Osteoblast (primary cell): ENCODE measurements around the gene PLCXD3. TPM values are rescaled to one million over a fixed set of nuclear protein-coding genes. Genes with fewer than 3 reads are reported as not detected.

Experiments used
- DNase-seq: peaks from one replicate; pipeline ENCODE4 v3.0.0; 2011; ENCODE audit warnings: low spot score, mixed read lengths; ENCODE audit not compliant: insufficient read length; ENCODE audit errors: missing footprints
- H2AFZ ChIP-seq: 2 replicates; pipeline ENCODE4 v1.6.0; 2011; ENCODE audit warnings: mild to moderate bottlenecking, low read length
- H3K27ac ChIP-seq: 2 replicates; pipeline ENCODE4 v1.5.1; 2011; ENCODE audit warnings: mild to moderate bottlenecking, low read depth, low read length, moderate library complexity
- H3K27me3 ChIP-seq: 2 replicates; pipeline ENCODE4 v1.6.0; 2012; ENCODE audit warnings: mild to moderate bottlenecking, control low read depth, inconsistent platforms, low read length, moderate library complexity; ENCODE audit not compliant: insufficient read depth
- H3K36me3 ChIP-seq: 2 replicates; pipeline ENCODE4 v1.5.1; 2011; ENCODE audit warnings: mild to moderate bottlenecking, low read length, control low read depth, moderate library complexity; ENCODE audit not compliant: insufficient read depth
- H3K4me1 ChIP-seq: 2 replicates; pipeline ENCODE4 v1.5.1; 2011; ENCODE audit warnings: mild to moderate bottlenecking, low read length, control low read depth, moderate library complexity; ENCODE audit not compliant: insufficient read depth
- H3K4me2 ChIP-seq: 2 replicates; pipeline ENCODE4 v1.6.0; 2011; ENCODE audit warnings: mild to moderate bottlenecking, low read length; ENCODE audit not compliant: insufficient read depth
- H3K4me3 ChIP-seq: fragments of 200-600 bp; sonication (generic); 3 replicates; pipeline ENCODE4 v1.5.1; 2012; ENCODE audit warnings: mild to moderate bottlenecking, low read length, inconsistent platforms; ENCODE audit not compliant: insufficient read depth
- H3K79me2 ChIP-seq: 2 replicates; pipeline ENCODE4 v1.6.0; 2012; ENCODE audit warnings: mild to moderate bottlenecking, low read length, control low read depth, inconsistent platforms; ENCODE audit not compliant: insufficient read depth
- H3K9me3 ChIP-seq: 2 replicates; pipeline ENCODE4 v1.5.1; 2011; ENCODE audit warnings: low read depth, low read length, control low read depth
- H4K20me1 ChIP-seq: 2 replicates; pipeline ENCODE4 v1.6.0; 2012; ENCODE audit warnings: mild to moderate bottlenecking, low read length, control low read depth; ENCODE audit not compliant: insufficient read depth
- total RNA-seq: library from RNA; depleted of rRNA; stranded (reverse); fragments of >200 nt; gene quantifications from 2 replicates; pipeline ENCODE4 v1.2.3, GENCODE V29; 2012
- TF ChIP-seq, protein P1 (sequence below): IDR thresholded peaks from 2 replicates; pipeline ENCODE4 v1.5.1; 2011; ENCODE audit warnings: mild to moderate bottlenecking, low read depth, low read length, moderate library complexity; ENCODE audit errors: extremely low read depth

Gene PLCXD3
- total RNA-seq, 1 donor = 0.36 TPM

- H3K9me3 ChIP-seq = no peaks in the 10 kb centered on the region
- H4K20me1 ChIP-seq = no peaks in the 10 kb centered on the region
- TF ChIP-seq, protein P1, sequence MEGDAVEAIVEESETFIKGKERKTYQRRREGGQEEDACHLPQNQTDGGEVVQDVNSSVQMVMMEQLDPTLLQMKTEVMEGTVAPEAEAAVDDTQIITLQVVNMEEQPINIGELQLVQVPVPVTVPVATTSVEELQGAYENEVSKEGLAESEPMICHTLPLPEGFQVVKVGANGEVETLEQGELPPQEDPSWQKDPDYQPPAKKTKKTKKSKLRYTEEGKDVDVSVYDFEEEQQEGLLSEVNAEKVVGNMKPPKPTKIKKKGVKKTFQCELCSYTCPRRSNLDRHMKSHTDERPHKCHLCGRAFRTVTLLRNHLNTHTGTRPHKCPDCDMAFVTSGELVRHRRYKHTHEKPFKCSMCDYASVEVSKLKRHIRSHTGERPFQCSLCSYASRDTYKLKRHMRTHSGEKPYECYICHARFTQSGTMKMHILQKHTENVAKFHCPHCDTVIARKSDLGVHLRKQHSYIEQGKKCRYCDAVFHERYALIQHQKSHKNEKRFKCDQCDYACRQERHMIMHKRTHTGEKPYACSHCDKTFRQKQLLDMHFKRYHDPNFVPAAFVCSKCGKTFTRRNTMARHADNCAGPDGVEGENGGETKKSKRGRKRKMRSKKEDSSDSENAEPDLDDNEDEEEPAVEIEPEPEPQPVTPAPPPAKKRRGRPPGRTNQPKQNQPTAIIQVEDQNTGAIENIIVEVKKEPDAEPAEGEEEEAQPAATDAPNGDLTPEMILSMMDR = no peak
- H3K36me3 ChIP-seq = no peaks in the 10 kb centered on the region
- no peak overlapping the region for H3K4me3 ChIP-seq
- H3K4me2 ChIP-seq = no peak overlapping the region
- H2AFZ ChIP-seq = no peak overlapping the region
- H3K27me3 ChIP-seq = no peaks in the 10 kb centered on the region
- H3K27ac ChIP-seq = no peak overlapping the region
- H3K4me1 ChIP-seq = no peaks in the 10 kb centered on the region
- H3K79me2 ChIP-seq = no peaks in the 10 kb centered on the region
- no peak for DNase-seq
Measured at GRCh38 chr5:41457094-41457493, 53.3 kb downstream of the PLCXD3 start.

DNA sequence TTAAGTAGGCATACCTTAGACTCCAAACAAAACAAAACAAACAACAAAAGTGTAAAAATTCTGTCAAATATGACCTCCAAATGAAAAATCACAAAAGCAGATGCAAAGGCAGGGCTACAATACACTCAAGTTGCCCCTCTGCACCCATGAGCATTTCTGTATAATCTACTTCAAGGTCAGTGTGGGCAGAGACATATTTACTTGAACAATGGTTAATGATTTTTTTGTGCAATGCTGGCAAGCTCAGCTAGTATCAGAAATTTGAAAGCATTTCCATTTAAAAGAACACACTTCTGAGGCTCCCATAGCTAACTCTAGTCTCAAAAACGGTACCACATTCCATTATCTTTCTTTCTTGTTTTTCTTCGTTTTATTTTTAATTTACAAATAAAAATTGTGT, 57.9 kb downstream of the PLCXD3 start:
- no peaks in the 10 kb centered on the region for H3K36me3 ChIP-seq
- no peak overlapping the region for H3K4me2 ChIP-seq
- DNase-seq = no peak
- H2AFZ ChIP-seq = no peak overlapping the region
- H3K79me2 ChIP-seq = no peaks in the 10 kb centered on the region
- H3K4me1 ChIP-seq = no peaks in the 10 kb centered on the region
- TF ChIP-seq, protein P1 = no peak
- H3K27me3 ChIP-seq = no peaks in the 10 kb centered on the region
- no peak overlapping the region for H3K27ac ChIP-seq
- H4K20me1 ChIP-seq = no peaks in the 10 kb centered on the region
- H3K9me3 ChIP-seq = no peaks in the 10 kb centered on the region
- H3K4me3 ChIP-seq = no peak overlapping the region

GRCh38 chr5:41447650-41448510, 62.5 kb downstream of the PLCXD3 start:
- no peaks in the 10 kb centered on the region for H3K4me1 ChIP-seq
- TF ChIP-seq, protein P1 = no peak
- no peaks in the 10 kb centered on the region for H3K36me3 ChIP-seq
- no peak overlapping the region for H3K4me2 ChIP-seq
- H3K4me3 ChIP-seq = no peak overlapping the region
- H4K20me1 ChIP-seq = no peaks in the 10 kb centered on the region
- H2AFZ ChIP-seq = no peak overlapping the region
- DNase-seq = no peak
- H3K27me3 ChIP-seq = no peaks in the 10 kb centered on the region
- H3K79me2 ChIP-seq = no peaks in the 10 kb centered on the region
- no peaks in the 10 kb centered on the region for H3K9me3 ChIP-seq
- H3K27ac ChIP-seq = no peak overlapping the region

DNA sequence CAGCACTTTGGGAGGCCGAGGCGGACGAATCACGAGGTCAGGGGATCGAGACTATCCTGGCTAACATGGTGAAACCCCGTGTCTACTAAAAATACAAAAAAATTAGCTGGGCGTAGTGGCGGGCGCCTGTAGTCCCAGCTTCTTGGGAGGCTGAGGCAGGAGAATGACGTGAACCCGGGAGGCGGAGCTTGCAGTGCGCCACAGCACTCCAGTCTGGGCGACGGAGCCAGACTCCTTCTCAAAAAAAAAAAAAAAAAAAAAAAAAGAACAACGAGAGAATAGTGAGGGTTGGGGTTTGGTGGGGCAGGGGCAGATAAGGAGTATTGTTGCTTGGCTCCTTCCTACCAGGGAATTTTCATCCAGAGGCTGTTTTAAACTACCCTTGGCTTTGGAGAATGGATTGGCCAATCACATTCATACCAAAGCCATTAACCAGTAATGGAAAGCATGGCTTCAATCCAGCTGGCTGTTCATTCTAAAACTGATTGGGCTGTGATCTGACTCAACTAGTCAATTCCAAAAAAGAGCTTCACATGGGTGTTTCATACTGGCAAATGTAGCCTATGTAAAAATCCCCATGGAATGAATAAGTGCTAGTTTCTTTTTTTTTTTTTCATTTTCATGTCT, 64.4 kb downstream of the PLCXD3 start:
- no peak for DNase-seq
- no peaks in the 10 kb centered on the region for H4K20me1 ChIP-seq
- no peak overlapping the region for H2AFZ ChIP-seq
- TF ChIP-seq, protein P1 = no peak
- H3K79me2 ChIP-seq = no peaks in the 10 kb centered on the region
- no peak overlapping the region for H3K4me3 ChIP-seq
- no peaks in the 10 kb centered on the region for H3K4me1 ChIP-seq
- H3K27me3 ChIP-seq = no peaks in the 10 kb centered on the region
- no peak overlapping the region for H3K4me2 ChIP-seq
- H3K27ac ChIP-seq = no peak overlapping the region
- no peaks in the 10 kb centered on the region for H3K9me3 ChIP-seq
- H3K36me3 ChIP-seq = no peaks in the 10 kb centered on the region
